ENCODE data around the gene P2RY11.

DNA sequence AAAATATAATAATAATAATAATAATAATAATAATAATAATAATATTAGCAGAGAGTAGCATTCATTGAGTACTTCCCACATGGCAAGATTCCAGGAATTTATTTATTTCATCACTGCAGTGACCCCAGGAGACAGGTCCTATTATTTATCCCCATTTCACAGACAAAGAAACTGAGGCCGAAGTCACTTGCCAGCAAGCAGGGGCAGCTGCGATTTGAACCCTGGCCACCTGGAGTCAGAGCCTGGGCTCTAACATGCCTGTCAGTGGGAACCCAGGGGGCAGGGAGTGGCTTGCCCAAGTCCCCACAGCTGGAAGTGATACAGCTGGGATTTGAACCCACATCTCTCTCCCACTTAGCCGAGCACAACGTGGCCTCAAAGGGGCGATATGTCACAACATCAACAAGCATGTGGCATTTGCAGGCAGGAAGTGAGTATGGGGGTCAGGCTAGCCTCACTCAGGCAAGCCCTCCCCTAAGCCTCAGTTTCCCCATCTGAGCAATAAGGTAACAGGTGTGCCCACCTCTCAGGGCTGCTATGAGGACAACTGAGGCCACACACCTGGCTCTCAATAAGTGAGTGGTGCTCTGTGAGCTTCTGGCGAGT, 22.4 kb upstream of the P2RY11 start:
- TF ChIP-seq, protein P1, sequence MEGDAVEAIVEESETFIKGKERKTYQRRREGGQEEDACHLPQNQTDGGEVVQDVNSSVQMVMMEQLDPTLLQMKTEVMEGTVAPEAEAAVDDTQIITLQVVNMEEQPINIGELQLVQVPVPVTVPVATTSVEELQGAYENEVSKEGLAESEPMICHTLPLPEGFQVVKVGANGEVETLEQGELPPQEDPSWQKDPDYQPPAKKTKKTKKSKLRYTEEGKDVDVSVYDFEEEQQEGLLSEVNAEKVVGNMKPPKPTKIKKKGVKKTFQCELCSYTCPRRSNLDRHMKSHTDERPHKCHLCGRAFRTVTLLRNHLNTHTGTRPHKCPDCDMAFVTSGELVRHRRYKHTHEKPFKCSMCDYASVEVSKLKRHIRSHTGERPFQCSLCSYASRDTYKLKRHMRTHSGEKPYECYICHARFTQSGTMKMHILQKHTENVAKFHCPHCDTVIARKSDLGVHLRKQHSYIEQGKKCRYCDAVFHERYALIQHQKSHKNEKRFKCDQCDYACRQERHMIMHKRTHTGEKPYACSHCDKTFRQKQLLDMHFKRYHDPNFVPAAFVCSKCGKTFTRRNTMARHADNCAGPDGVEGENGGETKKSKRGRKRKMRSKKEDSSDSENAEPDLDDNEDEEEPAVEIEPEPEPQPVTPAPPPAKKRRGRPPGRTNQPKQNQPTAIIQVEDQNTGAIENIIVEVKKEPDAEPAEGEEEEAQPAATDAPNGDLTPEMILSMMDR (IDR thresholded peaks at IDR 0.05), result no peak
- TF ChIP-seq POLR2A (IDR thresholded peaks at IDR 0.05), result no peak
- TF ChIP-seq POLR2AphosphoS5 (IDR thresholded peaks at IDR 0.05), result no peak
